IPS-15b (cell line): ENCODE measurements around the gene GORASP2.

ENCODE experiments used
- H3K27me3 ChIP-seq: one replicate; pipeline ENCODE4 v1.6.1; 2013; ENCODE audit warnings: low read length; ENCODE audit not compliant: control insufficient read depth, insufficient read depth
- H3K36me3 ChIP-seq: one replicate; pipeline ENCODE4 v1.6.1; 2013; ENCODE audit warnings: low read length; ENCODE audit not compliant: control insufficient read depth, insufficient read depth
- H3K4me1 ChIP-seq: one replicate; pipeline ENCODE4 v1.6.1; 2013; ENCODE audit warnings: mild to moderate bottlenecking, low read length; ENCODE audit not compliant: control insufficient read depth, insufficient read depth
- H3K4me3 ChIP-seq: one replicate; pipeline ENCODE4 v1.5.1; 2013; ENCODE audit warnings: low read depth, low read length
- H3K9ac ChIP-seq: one replicate; pipeline ENCODE4 v1.6.1; 2013; ENCODE audit warnings: low read depth, mild to moderate bottlenecking, low read length
- H3K9me3 ChIP-seq: one replicate; pipeline ENCODE4 v1.6.1; 2013; ENCODE audit warnings: mild to moderate bottlenecking, low read length; ENCODE audit not compliant: control insufficient read depth, insufficient read depth

The GORASP2 gene

GRCh38 chr2:170943041-170943440, 14.0 kb downstream of the GORASP2 start:
- Histone ChIP-seq H3K36me3 (no peaks in the 10 kb centered on the region), H3K4me1 (no peaks in the 10 kb centered on the region), H3K9ac (no peak overlapping the region), H3K4me3 (no peak overlapping the region), H3K9me3 (no peaks in the 10 kb centered on the region), H3K27me3 (no peaks in the 10 kb centered on the region)

- no peaks in the 10 kb centered on the region for H3K36me3 ChIP-seq
- H3K4me3 ChIP-seq = no peak overlapping the region
- H3K9ac ChIP-seq = no peak overlapping the region
- H3K4me1 ChIP-seq = no peaks in the 10 kb centered on the region
- H3K9me3 ChIP-seq = no peaks in the 10 kb centered on the region
- H3K27me3 ChIP-seq = no peaks in the 10 kb centered on the region
Measured at GRCh38 chr2:170943596-170943995, 14.5 kb downstream of the GORASP2 start.

GRCh38 chr2:170944545-170944944, 15.5 kb downstream of the GORASP2 start:
- Histone ChIP-seq H3K9ac (no peak overlapping the region), H3K4me3 (no peak overlapping the region), H3K27me3 (no peaks in the 10 kb centered on the region), H3K4me1 (no peaks in the 10 kb centered on the region), H3K36me3 (no peaks in the 10 kb centered on the region), H3K9me3 (no peaks in the 10 kb centered on the region)

GRCh38 chr2:170949415-170949814, 20.4 kb downstream of the GORASP2 start:
- H3K4me1 ChIP-seq = no peaks in the 10 kb centered on the region
- H3K4me3 ChIP-seq = no peak overlapping the region
- no peak overlapping the region for H3K9ac ChIP-seq
- H3K36me3 ChIP-seq = peaks cover 21% of the 10 kb centered on the region
- no peaks in the 10 kb centered on the region for H3K27me3 ChIP-seq
- H3K9me3 ChIP-seq = no peaks in the 10 kb centered on the region

GRCh38 chr2:170950221-170950761, 21.2 kb downstream of the GORASP2 start:
- H3K36me3 ChIP-seq = peaks cover 27% of the 10 kb centered on the region
- no peak overlapping the region for H3K9ac ChIP-seq
- H3K4me3 ChIP-seq = no peak overlapping the region

GRCh38 chr2:170953941-170954340, 24.9 kb downstream of the GORASP2 start:
- Histone ChIP-seq H3K4me3 (no peak overlapping the region), H3K36me3 (peaks cover 38% of the 10 kb centered on the region), H3K27me3 (no peaks in the 10 kb centered on the region), H3K9ac (no peak overlapping the region), H3K9me3 (no peaks in the 10 kb centered on the region), H3K4me1 (no peaks in the 10 kb centered on the region)

More at GRCh38 chr2:170950221-170950761, 21.2 kb downstream of the GORASP2 start:
- no peaks in the 10 kb centered on the region for H3K9me3 ChIP-seq
- no peaks in the 10 kb centered on the region for H3K27me3 ChIP-seq
- H3K4me1 ChIP-seq = no peaks in the 10 kb centered on the region

- peaks cover 37% of the 10 kb centered on the region for H3K36me3 ChIP-seq
- H3K27me3 ChIP-seq = no peaks in the 10 kb centered on the region
- H3K4me1 ChIP-seq = no peaks in the 10 kb centered on the region
- no peak overlapping the region for H3K4me3 ChIP-seq
- no peaks in the 10 kb centered on the region for H3K9me3 ChIP-seq
- no peak overlapping the region for H3K9ac ChIP-seq
Measured at GRCh38 chr2:170963386-170963785, 34.3 kb downstream of the GORASP2 start.

- Histone ChIP-seq H3K4me1 (no peaks in the 10 kb centered on the region), H3K4me3 (no peak overlapping the region), H3K9me3 (no peaks in the 10 kb centered on the region), H3K36me3 (peaks cover 37% of the 10 kb centered on the region), H3K9ac (no peak overlapping the region), H3K27me3 (no peaks in the 10 kb centered on the region)
Measured at GRCh38 chr2:170965446-170966225, 36.6 kb downstream of the GORASP2 start.

- Histone ChIP-seq H3K9ac (no peak overlapping the region), H3K27me3 (no peaks in the 10 kb centered on the region)
Measured at GRCh38 chr2:170966648-170967396, 37.8 kb downstream of the GORASP2 start.

GRCh38 chr2:170967553-170967952, 38.5 kb downstream of the GORASP2 start:
- H3K4me1 ChIP-seq = no peaks in the 10 kb centered on the region
- peaks cover 27% of the 10 kb centered on the region for H3K36me3 ChIP-seq
- no peaks in the 10 kb centered on the region for H3K27me3 ChIP-seq
- no peaks in the 10 kb centered on the region for H3K9me3 ChIP-seq
- no peak overlapping the region for H3K9ac ChIP-seq
- H3K4me3 ChIP-seq = no peak overlapping the region

More at GRCh38 chr2:170966648-170967396, 37.8 kb downstream of the GORASP2 start:
- peaks cover 28% of the 10 kb centered on the region for H3K36me3 ChIP-seq
- H3K9me3 ChIP-seq = no peaks in the 10 kb centered on the region
- H3K4me3 ChIP-seq = no peak overlapping the region
- no peaks in the 10 kb centered on the region for H3K4me1 ChIP-seq

GRCh38 chr2:170968205-170969003, 39.4 kb downstream of the GORASP2 start:
- Histone ChIP-seq H3K27me3 (no peaks in the 10 kb centered on the region), H3K4me3 (no peak overlapping the region), H3K36me3 (peaks cover 23% of the 10 kb centered on the region), H3K9me3 (no peaks in the 10 kb centered on the region), H3K9ac (no peak overlapping the region), H3K4me1 (no peaks in the 10 kb centered on the region)
